Right cardiac atrium (tissue), 5 donors: ENCODE results near the gene DAAM2. TPM values are rescaled to one million over a fixed set of nuclear protein-coding genes. Genes with fewer than 3 reads are reported as not detected.

ENCODE experiments used
- polyA plus RNA-seq: library from polyadenylated mRNA; stranded (reverse); fragments of 200-250 nt; gene quantifications from one replicate; pipeline ENCODE4 v1.2.3, GENCODE V29; 2013
- total RNA-seq, 4 donors: library from RNA; stranded (reverse); fragmentation: NEBNext Ultra II Directional; extraction: Animal tissue kit (Norgen Biotek cat#: 25700); gene quantifications; one replicate each; pipeline ENCODE4 v1.2.1, GENCODE V29; 2021
- donor health status: healthy with polysubstance abuse.
- donor health status: DM: no; HTN: yes; CAD: no.
- donor health status: DM: no; HTN: no; CAD: no.
- donor health status: DM: no; HTN: yes; CAD: no; lungs with severe emphysema.
- donor health status: DM: yes; HTN: yes; CAD: no.

Gene DAAM2
- total and polyA plus RNA-seq, 5 donors = 7.2 to 11.5 (median 9.9) TPM

Other genes with a start within 250 kb of the DAAM2 start
- gene KIF6, start 67.0 kb upstream of the DAAM2 start, total RNA-seq = 1 to 10 TPM in 1 of 4 donors, under 1 TPM in 3; 0.25 to 1.4 (median 0.43) TPM
- 0.43 TPM for gene KIF6, start 67.0 kb upstream of the DAAM2 start, polyA plus RNA-seq
- gene MOCS1, start 142.1 kb downstream of the DAAM2 start, total RNA-seq = 10 to 100 TPM; 17.2 to 24.1 (median 21.9) TPM
- gene MOCS1, start 142.1 kb downstream of the DAAM2 start, polyA plus RNA-seq = 22.4 TPM